PC-3 (cell line): Measurements from ENCODE around the gene GSK3B. TPM values are rescaled to one million over a fixed set of nuclear protein-coding genes. Genes with fewer than 3 reads are reported as not detected.

Experiments
- ATAC-seq: fragments of 200-7000 bp; cut with Tn5 transposase; 2 replicates; pipeline ENCODE4 v1.9.1; 2020; ENCODE audit warnings: mild to moderate bottlenecking, moderate library complexity
- BruUV-seq: library from RNA; stranded (reverse); fragments of 400-500 nt; replicated peaks from 2 replicates; lab custom pipeline; 2021; lab: Mats Ljungman, UMichigan
- CTCF ChIA-PET: fragments of 300-600 bp; sonication (Branson Sonifier 250); formaldehyde crosslinking; loops from one replicate; lab custom pipeline; 2022; ENCODE audit warnings: antibody characterized with exemption; lab: Charles Lee
- POLR2A ChIA-PET: fragments of 300-600 bp; sonication (Branson Sonifier 250); formaldehyde crosslinking; loops from one replicate; lab custom pipeline; 2022; ENCODE audit warnings: antibody characterized with exemption; ENCODE audit not compliant: unreplicated experiment; lab: Charles Lee
- DNase-seq: peaks from one replicate; pipeline ENCODE4 v3.0.0-alpha.2; 2015
- H2AFZ ChIP-seq: fragments of 300-600 bp; sonication (generic); 2 replicates; pipeline ENCODE4 v1.6.0; 2016; ENCODE audit warnings: antibody characterized with exemption, low read length
- H3F3A ChIP-seq: fragments of 300-600 bp; sonication (generic); one replicate; pipeline ENCODE4 v1.6.0; 2017; ENCODE audit warnings: antibody characterized with exemption, low read length, control low read depth, mild to moderate bottlenecking; ENCODE audit not compliant: unreplicated experiment
- H3K27ac ChIP-seq: fragments of 300-600 bp; sonication (generic); 2 replicates; pipeline ENCODE4 v1.5.1; 2016; ENCODE audit warnings: mild to moderate bottlenecking, low read length
- H3K27me3 ChIP-seq: fragments of 300-600 bp; sonication (generic); 2 replicates; pipeline ENCODE4 v1.6.1; 2016; ENCODE audit warnings: low read length, mixed read lengths
- H3K36me3 ChIP-seq: fragments of 300-600 bp; sonication (generic); 2 replicates; pipeline ENCODE4 v1.6.1; 2016; ENCODE audit warnings: low read depth, mixed run types, low read length, mixed read lengths
- H3K4me1 ChIP-seq: fragments of 300-600 bp; sonication (generic); 2 replicates; pipeline ENCODE4 v1.5.1; 2016; ENCODE audit warnings: low read length; ENCODE audit not compliant: insufficient read depth
- H3K4me2 ChIP-seq: fragments of 300-600 bp; sonication (generic); 2 replicates; pipeline ENCODE4 v1.6.0; 2016; ENCODE audit warnings: low read length
- H3K4me3 ChIP-seq: fragments of 300-600 bp; sonication (generic); 2 replicates; pipeline ENCODE4 v1.5.1; 2016; ENCODE audit warnings: mild to moderate bottlenecking, low read length, mixed read lengths
- H3K79me2 ChIP-seq: fragments of 300-600 bp; sonication (generic); 2 replicates; pipeline ENCODE4 v1.6.1; 2017; ENCODE audit warnings: low read length, mixed read lengths
- H3K9ac ChIP-seq: fragments of 300-600 bp; sonication (generic); 2 replicates; pipeline ENCODE4 v1.6.0; 2016; ENCODE audit warnings: mild to moderate bottlenecking, low read length
- H3K9me2 ChIP-seq: fragments of 300-600 bp; sonication (generic); replicated peaks from 2 replicates; pipeline ENCODE4 v1.6.1; 2016; ENCODE audit warnings: mixed run types, low read length, mixed read lengths
- H3K9me3 ChIP-seq: fragments of 300-600 bp; sonication (generic); 2 replicates; pipeline ENCODE4 v1.6.1; 2016; ENCODE audit warnings: low read length, mixed read lengths
- H4K20me1 ChIP-seq: fragments of 300-600 bp; sonication (generic); 2 replicates; pipeline ENCODE4 v1.6.1; 2016; ENCODE audit warnings: low read length, mixed read lengths
- CTCF ChIP-seq: fragments of 300-600 bp; sonication (generic); conservative IDR thresholded peaks from 2 replicates; pipeline ENCODE4 v1.5.1; 2017; ENCODE audit warnings: antibody characterized with exemption, low read depth, mild to moderate bottlenecking, low read length
- EZH2 ChIP-seq: fragments of 300-600 bp; sonication (generic); IDR thresholded peaks from one replicate; pipeline ENCODE4 v1.6.1; 2017; ENCODE audit warnings: antibody characterized with exemption, mild to moderate bottlenecking, low read length; ENCODE audit not compliant: unreplicated experiment
- EZH2phosphoT487 ChIP-seq: fragments of 300-600 bp; sonication (generic); IDR thresholded peaks from 2 replicates; pipeline ENCODE4 v1.6.1; 2018; ENCODE audit warnings: mild to moderate bottlenecking, antibody characterized with exemption, low read length, borderline replicate concordance
- intact Hi-C: fragments of 100-400 bp; cut with micrococcal nuclease; formaldehyde crosslinking; loops from 2 replicates; pipeline ENCODE4 v1.9.0; 2023
- total RNA-seq: library from RNA; depleted of rRNA; stranded (reverse); fragments of >200 nt; gene quantifications from 2 replicates; pipeline ENCODE4 v1.2.3, GENCODE V29; 2014

Gene GSK3B
- total RNA-seq, 1 experiment from 2014 or later, result 55.8 TPM

GRCh38 chr3:119969759-119970158, 124.5 kb downstream of the GSK3B start:
- DNase-seq (no peak), ATAC-seq (no peak)
- Histone ChIP-seq H3K9me3 (no peaks in the 10 kb centered on the region), H3K9me2 (no peaks in the 10 kb centered on the region), H2AFZ (no peak overlapping the region), H3K4me1 (0 out of 2 replicates have a peak, but pooled peaks cover 13% of the 10 kb centered on the region), H3K79me2 (peaks cover 83% of the 10 kb centered on the region), H3K27me3 (no peaks in the 10 kb centered on the region), H3K27ac (no peak overlapping the region), H3K4me2 (no peak overlapping the region), H4K20me1 (peaks cover 14% of the 10 kb centered on the region; the same call in 1 of the 2 replicates), H3K4me3 (no peak overlapping the region), H3K9ac (no peak overlapping the region), H3F3A (no peaks in the 10 kb centered on the region), H3K36me3 (no peaks in the 10 kb centered on the region)
- no TSS peak for BruUV-seq
- POLR2A ChIA-PET, result no interaction called here
- CTCF ChIA-PET, result no interaction called here
- intact Hi-C loops, result no loop called here
- no peak for TF ChIP-seq EZH2phosphoT487

- Histone ChIP-seq H3K4me2 (no peak overlapping the region), H3K9ac (no peak overlapping the region), H3F3A (no peaks in the 10 kb centered on the region), H3K27me3 (no peaks in the 10 kb centered on the region), H3K4me3 (no peak overlapping the region), H3K36me3 (no peaks in the 10 kb centered on the region), H4K20me1 (peaks cover 11% of the 10 kb centered on the region; the same call in 1 of the 2 replicates), H3K9me2 (no peaks in the 10 kb centered on the region), H3K79me2 (peaks cover 79% of the 10 kb centered on the region), H2AFZ (no peak overlapping the region), H3K9me3 (no peaks in the 10 kb centered on the region), H3K27ac (no peak overlapping the region), H3K4me1 (no peaks in the 10 kb centered on the region)
- no peak for TF ChIP-seq EZH2
- no peak for TF ChIP-seq EZH2phosphoT487
- no peak for TF ChIP-seq CTCF
- no peak for ATAC-seq
- CTCF ChIA-PET, result no interaction called here
- no TSS peak for BruUV-seq
- POLR2A ChIA-PET, result no interaction called here
- no peak for DNase-seq
- intact Hi-C loops, result no loop called here
These were observed 126.8 kb downstream of the GSK3B start for GRCh38 chr3:119967353-119968006.

- Histone ChIP-seq H3K9me2 (no peaks in the 10 kb centered on the region), H3K4me1 (no peaks in the 10 kb centered on the region), H2AFZ (no peak overlapping the region), H3K9me3 (no peaks in the 10 kb centered on the region), H3K4me3 (no peak overlapping the region), H3K9ac (no peak overlapping the region), H3K27me3 (no peaks in the 10 kb centered on the region), H3K27ac (no peak overlapping the region), H3K4me2 (no peak overlapping the region), H3K36me3 (no peaks in the 10 kb centered on the region), H3F3A (no peaks in the 10 kb centered on the region), H4K20me1 (peaks cover 13% of the 10 kb centered on the region; the same call in 1 of the 2 replicates), H3K79me2 (peaks cover 80% of the 10 kb centered on the region)
- TF ChIP-seq EZH2phosphoT487 (no peak), CTCF (no peak), EZH2 (no peak)
- ChIA-PET CTCF (no interaction called here), POLR2A (no interaction called here)
- intact Hi-C loops, result no loop called here
- DNase-seq, result no peak
- ATAC-seq, result no peak
- no TSS peak for BruUV-seq
These were observed 128.6 kb downstream of the GSK3B start for GRCh38 chr3:119965692-119966091.
